Measurements from ENCODE around the gene FOXL2. TPM values are rescaled to one million over a fixed set of nuclear protein-coding genes. Genes with fewer than 3 reads are reported as not detected.

Gene FOXL2
- total RNA-seq, 2 experiments from 2014 or later: not detected

DNA sequence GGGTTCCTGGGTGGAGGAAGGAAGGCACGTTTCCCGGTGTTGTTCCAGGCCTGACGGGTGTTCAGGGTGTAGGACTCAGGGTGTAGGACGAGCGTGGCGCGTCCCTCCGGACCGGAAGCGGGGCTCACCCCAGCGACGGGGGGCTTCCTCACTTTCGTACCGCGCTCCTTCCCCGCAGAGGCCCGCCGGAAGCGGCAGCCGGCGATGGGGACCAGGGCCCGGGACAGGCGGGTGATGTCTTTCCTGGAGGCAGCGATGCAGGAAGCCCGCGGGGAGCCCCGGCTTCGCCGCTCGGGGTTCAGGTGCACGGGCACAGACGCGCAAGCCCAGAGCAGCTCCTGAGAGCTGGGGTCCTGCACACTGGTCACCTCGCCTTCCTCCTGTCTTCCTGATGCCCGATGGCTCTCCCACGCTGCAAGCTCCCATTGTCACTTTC, 13.5 kb upstream of the FOXL2 start:
- Mint-ChIP-seq H3K27me3 (peaks cover 39% of the 10 kb centered on the region), H3K36me3 (ENCODE audit: low read depth) (no peaks in the 10 kb centered on the region), H3K4me3 (no peak overlapping the region), H3K4me1 (peaks cover 11% of the 10 kb centered on the region), H3K27ac (no peak overlapping the region), H3K9me3 (no peaks in the 10 kb centered on the region)
- DNase-seq: no peak
- CTCF ChIA-PET: no interaction called here
- POLR2A ChIA-PET: no interaction called here

DNA sequence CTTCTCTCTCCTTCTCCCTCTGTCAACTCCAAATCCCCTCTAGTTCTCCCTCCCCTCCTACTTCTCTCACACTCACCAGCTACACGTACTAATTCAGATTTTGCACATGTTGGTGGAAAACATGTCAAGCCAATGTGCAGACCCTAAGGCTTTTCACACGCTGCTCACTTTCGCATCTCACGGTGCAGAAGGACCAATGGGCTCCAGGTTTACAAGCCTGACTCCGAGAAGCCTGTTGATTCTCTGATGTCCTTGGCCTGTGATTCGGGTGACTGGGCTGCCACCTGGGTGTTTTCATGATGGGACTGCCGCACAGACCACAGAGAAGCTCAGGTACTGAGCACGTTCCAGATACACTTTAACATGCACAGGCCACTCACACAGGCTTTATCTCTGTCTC, 3.8 kb upstream of the FOXL2 start:
- Mint-ChIP-seq H3K36me3 (ENCODE audit: low read depth) (peaks cover 5% of the 10 kb centered on the region), H3K27me3 (peaks cover 59% of the 10 kb centered on the region), H3K27ac (no peak overlapping the region), H3K4me3 (no peak overlapping the region), H3K4me1 (peaks cover 18% of the 10 kb centered on the region), H3K9me3 (no peaks in the 10 kb centered on the region)
- POLR2A ChIA-PET: no interaction called here
- CTCF ChIA-PET: interaction anchor here (0.9 to 1.6 kb wide), 3 partner anchors 15 to 28 kb away, joined by 3 to 13 read pairs (median 3); no protein-coding TSS in a partner anchor
- DNase-seq: no peak

- H3K27ac Mint-ChIP-seq: no peak overlapping the region
- H3K4me1 Mint-ChIP-seq: peaks cover 22% of the 10 kb centered on the region
- H3K9me3 Mint-ChIP-seq: no peaks in the 10 kb centered on the region
- DNase-seq: no peak
- POLR2A ChIA-PET: no interaction called here
- H3K36me3 Mint-ChIP-seq (ENCODE audit: low read depth): peaks cover 7% of the 10 kb centered on the region
- CTCF ChIA-PET: interaction anchor here (0.9 to 1.6 kb wide), 2 partner anchors 14 to 27 kb away, joined by 3 to 13 read pairs; no protein-coding TSS in a partner anchor
- no peak overlapping the region for H3K4me3 Mint-ChIP-seq
- peaks cover 63% of the 10 kb centered on the region for H3K27me3 Mint-ChIP-seq
These were observed 3.2 kb upstream of the FOXL2 start for GRCh38 chr3:138950006-138950644.

DNA sequence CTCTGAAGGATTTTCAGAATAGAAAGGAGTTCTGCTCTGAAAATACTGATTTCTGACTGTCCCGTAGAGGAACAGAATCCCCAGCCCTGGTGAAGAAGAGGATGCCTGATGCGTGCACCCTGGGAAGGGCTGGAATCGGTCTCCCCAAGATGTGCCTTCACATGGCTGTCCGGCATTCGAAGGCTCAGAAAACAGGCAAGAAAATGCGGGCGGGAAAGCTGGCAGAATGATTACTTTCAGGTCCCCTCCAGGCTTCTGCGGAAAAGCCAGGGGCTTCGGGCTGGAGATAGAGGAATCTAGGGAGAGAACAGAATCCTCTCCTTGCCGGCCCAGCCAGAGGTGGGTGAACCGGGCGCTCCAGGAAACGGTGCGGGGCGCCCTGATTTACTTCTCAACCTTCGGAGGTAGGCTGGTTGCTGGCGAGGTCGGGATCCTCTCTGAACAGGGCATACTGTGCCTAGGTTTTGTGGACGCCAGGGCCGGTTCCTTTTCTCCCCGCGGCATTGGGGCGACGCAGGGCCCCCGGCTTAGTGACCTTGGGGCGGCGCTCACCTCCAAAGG, 2.6 kb upstream of the FOXL2 start:
- H3K27ac Mint-ChIP-seq: no peak overlapping the region
- POLR2A ChIA-PET: no interaction called here
- CTCF ChIA-PET: interaction anchor here (0.9 to 1.6 kb wide), 2 partner anchors 13 to 27 kb away, joined by 3 to 13 read pairs; no protein-coding TSS in a partner anchor
- peaks cover 9% of the 10 kb centered on the region for H3K36me3 Mint-ChIP-seq (ENCODE audit: low read depth)
- H3K9me3 Mint-ChIP-seq: no peaks in the 10 kb centered on the region
- H3K27me3 Mint-ChIP-seq: peaks cover 69% of the 10 kb centered on the region
- DNase-seq: no peak
- peaks cover 26% of the 10 kb centered on the region for H3K4me1 Mint-ChIP-seq
- H3K4me3 Mint-ChIP-seq: no peak overlapping the region

- H3K27ac Mint-ChIP-seq: no peak overlapping the region
- ChIA-PET CTCF (interaction anchor here (0.7 to 2.6 kb wide), 2 partner anchors 13 to 356 kb away, joined by 3 to 12 read pairs; no protein-coding TSS in a partner anchor), POLR2A (no interaction called here)
- H3K4me3 Mint-ChIP-seq: no peak overlapping the region
- DNase-seq: no peak
- no peaks in the 10 kb centered on the region for H3K9me3 Mint-ChIP-seq
- H3K36me3 Mint-ChIP-seq (ENCODE audit: low read depth): peaks cover 9% of the 10 kb centered on the region
- peaks cover 74% of the 10 kb centered on the region for H3K27me3 Mint-ChIP-seq
- peaks cover 31% of the 10 kb centered on the region for H3K4me1 Mint-ChIP-seq
These were observed 2.1 kb upstream of the FOXL2 start for GRCh38 chr3:138949002-138949418.

DNA sequence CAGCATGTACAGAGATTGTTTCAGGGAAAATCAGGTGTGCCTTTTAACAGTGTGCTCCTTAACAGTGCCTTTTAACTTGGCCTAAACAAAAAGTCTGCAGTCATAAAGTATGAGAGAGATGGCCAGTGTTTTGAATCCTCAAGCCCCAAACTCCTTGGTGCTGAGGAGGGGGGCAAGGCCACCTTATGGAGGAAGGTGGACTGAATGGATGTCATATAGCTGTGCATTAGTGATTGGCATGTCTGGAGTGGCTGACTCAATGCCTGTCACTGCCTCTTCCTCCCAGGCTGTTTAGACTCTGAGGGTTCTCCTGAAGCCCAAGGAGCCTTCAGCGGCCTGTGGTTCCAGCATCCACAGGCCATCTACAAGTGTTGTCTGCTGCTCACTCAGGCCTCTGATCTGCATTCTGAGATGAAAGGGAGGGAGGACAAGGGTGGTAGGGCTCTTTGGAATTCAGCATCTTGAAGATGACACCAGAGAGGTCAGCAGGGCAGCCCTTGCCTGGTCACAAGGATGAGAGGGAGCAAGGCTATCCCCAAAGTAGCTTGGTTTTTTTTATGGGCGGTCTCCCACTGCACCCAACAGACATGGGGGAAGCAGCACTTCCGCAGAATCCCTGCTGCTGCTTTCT, 1.5 kb upstream of the FOXL2 start:
- POLR2A ChIA-PET: no interaction called here
- CTCF ChIA-PET: interaction anchor here (0.7 to 2.6 kb wide), 3 partner anchors 12 to 356 kb away, joined by 3 to 12 read pairs (median 5); no protein-coding TSS in a partner anchor
- Mint-ChIP-seq H3K27me3 (peaks cover 75% of the 10 kb centered on the region), H3K9me3 (no peaks in the 10 kb centered on the region), H3K4me1 (peaks cover 35% of the 10 kb centered on the region), H3K36me3 (ENCODE audit: low read depth) (peaks cover 9% of the 10 kb centered on the region), H3K4me3 (no peak overlapping the region), H3K27ac (no peak overlapping the region)
- DNase-seq: no peak

DNA sequence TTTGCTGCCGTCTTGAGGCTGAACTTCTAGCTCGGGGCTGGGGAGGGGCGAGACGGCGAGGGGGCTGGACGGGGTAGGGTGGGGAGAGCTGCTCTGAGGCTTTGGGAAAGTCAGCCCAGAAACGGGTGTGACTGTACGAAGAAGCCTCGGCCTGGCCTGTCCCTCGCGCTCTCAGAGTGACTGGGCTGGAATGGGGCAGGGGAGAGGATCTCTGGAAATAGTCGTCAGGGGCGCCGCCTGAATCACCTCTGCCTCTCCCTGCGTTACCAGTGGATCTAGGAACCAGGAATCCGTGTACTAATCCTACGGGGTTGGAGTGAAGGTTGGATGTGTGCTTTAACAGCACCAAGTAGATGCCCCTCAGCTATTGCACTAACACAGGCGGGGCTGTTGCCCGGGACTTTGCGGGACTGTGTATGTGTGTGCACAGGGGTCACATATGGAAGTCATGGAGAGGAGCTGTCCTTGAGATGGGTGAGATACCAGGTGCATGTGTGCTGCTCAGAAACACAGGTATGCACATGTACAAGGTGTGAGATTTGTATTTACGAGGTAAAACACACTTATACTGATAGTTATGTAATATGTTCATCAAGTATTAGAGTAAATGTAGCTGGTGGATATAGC, 671 bp upstream of the FOXL2 start:
- no peak overlapping the region for H3K27ac Mint-ChIP-seq
- peak overlapping the region; percentile 48 for H3K4me3 Mint-ChIP-seq
- DNase-seq: no peak
- ChIA-PET POLR2A (no interaction called here), CTCF (interaction anchor here (1.1 to 2.6 kb wide), 4 partner anchors 11 to 357 kb away, joined by 4 to 12 read pairs (median 4); no protein-coding TSS in a partner anchor)
- H3K9me3 Mint-ChIP-seq: no peaks in the 10 kb centered on the region
- peaks cover 35% of the 10 kb centered on the region for H3K4me1 Mint-ChIP-seq
- H3K36me3 Mint-ChIP-seq (ENCODE audit: low read depth): peaks cover 9% of the 10 kb centered on the region
- H3K27me3 Mint-ChIP-seq: peaks cover 81% of the 10 kb centered on the region

DNA sequence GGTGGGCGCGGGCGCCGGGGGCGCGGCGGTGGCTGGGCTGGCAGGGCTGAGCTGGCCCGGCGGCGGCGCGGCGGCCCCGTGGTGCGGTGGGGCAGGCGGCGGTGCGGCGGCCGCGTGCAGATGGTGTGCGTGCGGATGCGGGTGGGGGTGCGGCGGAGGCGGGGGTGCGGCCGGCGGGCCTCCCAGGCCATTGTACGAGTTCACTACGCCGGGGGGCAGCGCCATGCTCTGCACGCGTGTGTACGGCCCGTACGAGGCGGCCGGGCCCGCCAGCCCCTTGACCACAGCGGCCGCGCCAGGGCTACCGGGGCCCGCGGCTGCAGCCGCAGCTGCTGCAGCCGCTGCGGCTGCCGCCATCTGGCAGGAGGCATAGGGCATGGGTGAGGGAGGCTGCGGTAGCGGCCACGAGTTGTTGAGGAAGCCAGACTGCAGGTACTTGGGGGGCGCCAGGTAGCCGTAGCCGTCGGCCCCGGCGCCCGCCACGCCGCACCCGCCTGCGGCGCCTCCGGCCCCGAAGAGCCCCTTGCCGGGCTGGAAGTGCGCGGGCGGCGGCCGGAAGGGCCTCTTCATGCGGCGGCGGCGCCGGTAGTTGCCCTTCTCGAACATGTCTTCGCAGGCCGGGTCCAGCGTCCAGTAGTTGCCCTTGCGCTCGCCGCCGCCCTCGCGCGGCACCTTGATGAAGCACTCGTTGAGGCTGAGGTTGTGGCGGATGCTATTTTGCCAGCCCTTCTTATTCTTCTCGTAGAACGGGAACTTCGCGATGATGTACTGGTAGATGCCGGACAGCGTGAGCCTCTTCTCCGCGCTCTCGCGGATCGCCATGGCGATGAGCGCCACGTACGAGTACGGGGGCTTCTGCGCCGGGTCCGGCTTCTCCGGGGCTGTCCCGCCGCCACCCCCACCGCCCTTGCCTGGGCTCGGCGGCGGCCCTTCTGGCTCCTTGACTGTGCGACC, 951 bp downstream of the FOXL2 start:
- CTCF ChIA-PET: interaction anchor here (0.8 to 2.6 kb wide), 6 partner anchors 10 to 34 kb away, joined by 3 to 12 read pairs (median 6); no protein-coding TSS in a partner anchor
- POLR2A ChIA-PET: interaction anchor here (0.7 kb wide), 1 partner anchor 13 kb away, joined by 3 read pairs; no protein-coding TSS in a partner anchor
- H3K4me3 Mint-ChIP-seq: peak overlapping the region; percentile 47

DNA sequence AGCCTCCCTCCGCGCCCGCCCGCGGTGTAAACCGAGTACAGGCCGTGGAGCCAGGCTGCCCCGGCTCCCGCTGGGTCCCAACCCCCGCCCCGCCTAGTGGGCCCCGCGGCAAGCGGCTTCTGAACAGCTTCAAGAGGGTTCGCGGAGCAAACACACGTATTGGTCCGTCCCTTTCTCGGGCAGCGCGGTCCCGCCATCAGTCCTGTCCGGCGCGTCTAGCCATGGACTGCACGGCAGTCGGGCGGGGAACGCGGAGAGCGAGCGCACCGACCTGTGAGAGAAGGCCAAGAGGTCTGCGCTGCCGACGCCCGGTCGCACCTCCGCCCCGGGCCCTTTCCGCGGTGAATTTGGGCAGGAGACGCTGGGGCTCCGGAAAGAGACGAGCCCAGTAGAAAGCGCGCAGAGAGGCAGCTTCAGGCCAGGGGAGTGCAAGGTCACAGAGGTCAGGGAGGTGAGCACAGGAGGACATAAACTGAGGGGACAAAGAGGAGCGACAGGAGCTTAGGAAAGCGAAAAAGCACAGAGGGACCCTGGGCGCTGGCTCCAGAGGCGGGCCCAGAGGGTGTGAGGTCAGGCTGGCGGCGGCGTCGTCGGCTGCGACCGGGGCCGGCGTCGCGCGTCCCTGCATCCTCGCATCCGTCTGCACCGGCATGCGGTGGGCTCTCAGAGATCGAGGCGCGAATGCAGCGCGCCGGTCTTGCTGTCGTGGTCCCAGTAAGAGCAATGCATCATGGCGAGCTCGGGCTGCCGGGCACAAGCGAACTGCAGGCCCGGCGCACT, 1.8 kb downstream of the FOXL2 start:
- H3K36me3 Mint-ChIP-seq (ENCODE audit: low read depth): peaks cover 7% of the 10 kb centered on the region
- peaks cover 30% of the 10 kb centered on the region for H3K4me1 Mint-ChIP-seq
- ChIA-PET CTCF (interaction anchor here (0.5 to 2.4 kb wide), 6 partner anchors 9 to 551 kb away, joined by 3 to 9 read pairs (median 4); no protein-coding TSS in a partner anchor), POLR2A (interaction anchor here (0.7 to 1.3 kb wide), 2 partner anchors 9 to 12 kb away, joined by 3 read pairs; no protein-coding TSS in a partner anchor)
- H3K4me3 Mint-ChIP-seq: peak overlapping the region; percentile 66
- no peaks in the 10 kb centered on the region for H3K9me3 Mint-ChIP-seq
- peaks cover 86% of the 10 kb centered on the region for H3K27me3 Mint-ChIP-seq
- DNase-seq: no peak
- peak overlapping the region; percentile 60 for H3K27ac Mint-ChIP-seq

More for the DNA sequence above, 951 bp downstream of the FOXL2 start:
- Mint-ChIP-seq H3K4me1 (peaks cover 35% of the 10 kb centered on the region), H3K27me3 (peaks cover 86% of the 10 kb centered on the region), H3K27ac (no peak overlapping the region), H3K36me3 (ENCODE audit: low read depth) (peaks cover 9% of the 10 kb centered on the region), H3K9me3 (no peaks in the 10 kb centered on the region)
- no peak for DNase-seq

DNA sequence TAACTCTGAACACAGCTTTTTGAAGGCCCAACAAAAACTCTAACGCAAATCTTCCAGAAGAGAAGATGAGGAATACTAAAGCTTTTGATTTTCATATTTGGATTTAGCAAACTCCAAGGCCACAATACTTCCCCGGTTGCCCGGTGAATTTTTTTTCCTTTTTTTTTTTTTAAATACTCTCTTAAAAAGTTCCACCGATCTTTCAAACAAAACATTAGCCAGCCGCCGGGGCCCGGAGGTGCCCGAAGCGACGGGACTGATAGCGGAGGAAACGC, 2.3 kb downstream of the FOXL2 start:
- ChIA-PET POLR2A (interaction anchor here (1.3 kb wide), 1 partner anchor 8 kb away, joined by 3 read pairs; no protein-coding TSS in a partner anchor), CTCF (interaction anchor here (1.3 to 2.4 kb wide), 3 partner anchors 9 to 384 kb away, joined by 4 to 9 read pairs (median 8); no protein-coding TSS in a partner anchor)
- DNase-seq: no peak
- H3K9me3 Mint-ChIP-seq: no peaks in the 10 kb centered on the region
- no peak overlapping the region for H3K27ac Mint-ChIP-seq
- H3K36me3 Mint-ChIP-seq (ENCODE audit: low read depth): peaks cover 7% of the 10 kb centered on the region
- H3K4me1 Mint-ChIP-seq: peaks cover 30% of the 10 kb centered on the region
- H3K4me3 Mint-ChIP-seq: peak overlapping the region; percentile 21
- H3K27me3 Mint-ChIP-seq: peaks cover 87% of the 10 kb centered on the region

Measured in activated CD4-positive, alpha-beta memory T cell treated with anti-CD3 and anti-CD28 coated beads, Interleukin-2, amount 10 ng/mL, durations not matched to agents 7 days and 5 days (primary cell).